Stimulated activated CD8-positive, alpha-beta memory T cell treated with anti-CD3 and anti-CD28 coated beads, Interleukin-7, amount 100 ng/mL, for 24 hours (primary cell): ENCODE results near the gene ITFG1.
"Not testable (repeated sequence)": the region's sequence is repeated elsewhere in the genome, so short reads cannot be mapped to it uniquely, and the experiment has no call there.

Experiments used
- DNase-seq: peaks from one replicate; pipeline ENCODE4 v3.0.0-alpha.2; 2020; ENCODE audit warnings: low read depth

Gene ITFG1

DNA sequence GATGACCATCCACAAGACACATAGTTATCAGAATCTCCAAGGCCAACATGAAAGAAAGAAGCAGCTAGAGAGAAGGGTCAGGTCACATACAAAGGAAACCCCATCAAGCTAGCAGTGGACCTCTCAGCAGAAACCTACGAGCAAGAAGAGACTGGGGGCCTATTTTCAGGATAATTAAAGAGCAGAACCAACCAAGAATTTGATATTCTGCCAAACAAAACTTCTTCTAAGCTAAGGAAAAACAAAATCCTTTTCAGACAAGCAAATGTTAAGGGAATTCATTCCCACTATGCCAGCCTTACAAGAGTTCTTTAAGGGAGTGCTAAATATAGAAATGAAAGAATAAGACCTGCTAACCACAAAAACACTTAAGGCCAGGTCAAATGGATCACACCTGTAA is 47.8 kb downstream of the ITFG1 start:
- no peak for DNase-seq

DNA sequence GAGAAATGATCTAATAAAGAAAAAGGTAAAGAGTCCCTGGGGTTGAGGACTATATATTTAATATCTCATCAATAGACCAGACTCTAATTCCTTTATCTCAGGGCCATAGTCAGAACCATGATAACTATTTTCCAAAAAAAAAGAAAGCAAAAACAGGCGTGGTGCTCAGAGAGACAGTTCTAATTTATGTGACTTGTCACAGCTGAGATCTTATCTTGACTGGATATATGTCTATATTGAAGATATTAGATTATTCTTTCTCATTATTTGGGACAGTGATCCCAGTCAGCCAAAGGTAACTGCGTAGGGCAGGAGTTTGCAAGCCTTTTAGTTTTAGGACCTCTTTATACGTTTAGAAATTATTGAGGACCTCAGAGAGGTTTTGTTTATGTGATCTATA is 52.4 kb downstream of the ITFG1 start:
- DNase-seq = no peak

DNA sequence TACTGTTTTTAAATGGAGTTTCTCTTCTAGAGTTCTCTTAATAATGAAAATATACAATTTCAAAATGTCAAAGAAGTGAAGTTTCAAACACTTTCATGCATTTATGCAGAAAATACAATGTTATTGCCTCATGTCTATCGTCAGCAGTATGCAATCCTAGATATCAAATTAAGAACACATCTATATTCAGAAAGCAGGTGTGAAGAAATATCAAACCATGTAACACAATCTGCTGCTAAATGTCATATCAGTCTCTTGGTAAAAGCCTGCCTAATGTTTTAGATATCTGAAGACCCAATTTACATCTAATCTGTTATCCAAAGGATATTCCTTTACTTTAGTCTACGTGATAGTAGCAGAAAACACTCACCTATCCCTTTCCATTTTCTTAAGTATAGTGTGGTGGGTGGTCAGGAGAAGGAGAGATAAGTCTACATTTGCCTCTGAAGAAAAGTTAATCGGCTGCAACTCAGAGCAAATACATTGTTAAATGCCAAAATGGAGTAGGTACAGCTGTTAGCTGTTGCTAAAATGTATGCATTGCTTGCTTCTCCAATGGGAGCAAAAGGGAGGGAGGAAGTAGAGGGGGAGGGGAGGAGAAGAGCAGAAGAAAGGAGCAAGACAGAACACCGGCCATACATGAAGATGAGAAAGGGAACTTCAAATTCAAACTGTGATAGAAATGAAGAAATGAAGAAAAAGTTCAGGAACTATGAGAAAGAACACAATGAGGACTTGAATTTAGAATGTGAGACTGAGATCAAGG is 64.9 kb downstream of the ITFG1 start:
- no peak for DNase-seq

- no peak for DNase-seq
Measured at GRCh38 chr16:47392081-47392480, 68.8 kb downstream of the ITFG1 start.

- DNase-seq = no peak
Measured at GRCh38 chr16:47388705-47389104, 72.2 kb downstream of the ITFG1 start.

DNA sequence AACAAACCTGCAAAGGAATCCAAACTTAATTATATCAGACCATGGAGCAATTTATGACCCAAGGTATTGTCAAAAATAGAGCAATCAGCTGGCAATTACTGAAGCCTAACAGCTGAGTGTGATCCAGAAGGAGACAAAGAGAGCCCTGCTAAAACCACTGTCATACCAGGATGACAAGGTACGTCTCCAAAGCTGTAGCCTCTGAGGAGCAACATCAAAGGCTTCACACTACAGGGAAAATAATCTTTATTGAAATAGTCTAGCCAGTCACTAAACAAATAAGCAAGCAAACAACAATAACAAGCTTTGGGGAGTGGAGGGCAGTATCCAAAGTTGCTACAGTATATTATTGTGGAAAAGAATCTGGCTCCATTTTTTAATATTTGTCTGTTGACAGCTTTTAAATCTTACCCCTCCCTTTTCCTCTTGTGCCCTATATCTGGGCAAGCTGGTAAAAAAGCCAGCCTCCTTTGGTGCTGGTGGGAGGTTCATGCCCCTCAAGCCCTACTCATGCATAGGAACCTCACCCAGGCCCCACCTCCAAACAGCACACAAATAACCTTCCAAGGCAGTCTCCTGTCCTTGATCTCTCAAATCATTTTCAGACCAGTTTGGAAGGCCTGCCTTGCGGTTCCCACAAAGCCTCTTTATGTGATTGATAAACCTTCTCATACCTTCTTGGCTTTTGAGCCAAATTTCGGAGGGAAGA is 73.7 kb downstream of the ITFG1 start:
- no peak for DNase-seq

- no peak for DNase-seq
Measured at GRCh38 chr16:47386201-47386718, 74.6 kb downstream of the ITFG1 start.

DNA sequence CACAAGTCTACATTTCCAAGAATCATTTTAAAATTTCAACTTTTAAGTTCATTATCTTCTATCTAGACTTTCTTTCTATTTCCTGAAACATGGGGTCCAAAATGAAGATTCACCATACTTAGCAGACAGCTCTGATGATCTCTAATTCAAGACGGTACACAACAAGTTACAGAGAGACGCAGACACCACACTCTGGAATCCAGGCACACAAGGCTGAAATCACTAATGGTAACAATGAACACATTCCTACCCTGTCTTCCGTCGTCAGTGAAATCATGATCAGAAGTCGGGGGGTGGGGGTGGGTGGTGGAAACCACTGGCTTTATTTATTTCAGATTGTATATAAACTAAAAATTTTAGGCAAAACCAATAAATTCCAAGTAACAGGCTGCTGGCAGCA is 78.5 kb downstream of the ITFG1 start:
- DNase-seq = no peak

- DNase-seq = no peak
Measured at GRCh38 chr16:47377154-47377553, 83.7 kb downstream of the ITFG1 start.

GRCh38 chr16:47375423-47375822 is 85.4 kb downstream of the ITFG1 start:
- no peak for DNase-seq

DNA sequence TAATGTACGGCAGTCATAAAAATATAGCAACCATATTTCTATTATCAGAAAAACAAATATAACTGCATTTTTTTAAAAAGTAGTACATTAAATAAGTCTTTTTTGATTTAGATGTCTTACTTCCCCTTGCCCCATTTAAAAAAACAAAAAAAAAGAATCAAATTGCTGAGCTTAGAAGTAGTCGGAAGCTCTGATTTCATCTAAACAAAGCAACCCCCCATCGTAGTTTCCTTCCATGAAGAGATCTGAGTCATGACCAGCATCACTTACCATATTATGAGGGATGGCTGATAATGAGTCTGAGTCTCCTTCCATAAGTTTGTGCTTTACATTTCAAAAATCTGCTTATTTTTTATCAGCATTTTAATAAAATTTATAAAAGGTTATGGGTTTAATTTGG is 86.2 kb downstream of the ITFG1 start:
- no peak for DNase-seq

- DNase-seq = no peak
Measured at GRCh38 chr16:47371271-47372014, 89.4 kb downstream of the ITFG1 start.

GRCh38 chr16:47370536-47370935 is 90.3 kb downstream of the ITFG1 start:
- DNase-seq = no peak

DNA sequence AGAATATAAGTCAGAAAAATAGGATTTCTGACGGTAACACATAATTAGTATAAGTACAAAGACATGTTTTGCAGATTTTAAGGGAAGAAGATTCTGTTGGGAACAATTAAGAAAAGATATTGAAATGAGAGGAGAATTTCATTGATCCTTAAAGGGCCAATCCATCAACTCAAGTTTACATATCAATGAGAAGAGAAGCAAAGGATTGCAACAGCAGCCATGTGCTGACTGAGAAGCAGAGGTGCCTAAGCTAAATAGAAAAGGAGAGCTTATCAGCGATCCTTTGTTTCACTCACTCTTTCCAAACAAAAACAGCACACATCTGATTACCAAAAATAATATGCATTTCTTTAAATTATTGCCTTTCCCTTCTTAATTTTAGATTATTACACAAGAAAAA is 94.6 kb downstream of the ITFG1 start:
- DNase-seq = no peak

DNA sequence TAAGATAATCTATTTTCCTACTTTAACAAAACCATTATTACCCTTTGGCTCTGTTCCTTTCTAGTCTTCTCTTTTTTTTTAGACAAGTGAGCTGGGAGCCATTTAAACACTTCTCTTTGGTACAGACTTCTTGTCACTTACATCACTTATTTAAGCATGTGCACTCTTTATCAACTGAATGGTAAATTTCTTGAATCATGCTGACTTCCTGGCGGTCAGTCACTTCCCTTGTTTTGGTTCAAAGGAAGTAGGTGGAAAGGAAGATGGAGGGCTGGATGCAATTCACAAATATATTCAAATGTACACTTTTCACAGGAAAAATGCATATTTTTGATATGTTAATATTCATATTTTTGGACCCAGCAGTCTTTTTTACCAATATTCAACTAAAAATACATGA is 97.1 kb downstream of the ITFG1 start:
- DNase-seq = no peak

GRCh38 chr16:47359478-47359877 is 101.4 kb downstream of the ITFG1 start:
- DNase-seq = no peak

GRCh38 chr16:47358816-47359215 is 102.0 kb downstream of the ITFG1 start:
- no peak for DNase-seq

DNA sequence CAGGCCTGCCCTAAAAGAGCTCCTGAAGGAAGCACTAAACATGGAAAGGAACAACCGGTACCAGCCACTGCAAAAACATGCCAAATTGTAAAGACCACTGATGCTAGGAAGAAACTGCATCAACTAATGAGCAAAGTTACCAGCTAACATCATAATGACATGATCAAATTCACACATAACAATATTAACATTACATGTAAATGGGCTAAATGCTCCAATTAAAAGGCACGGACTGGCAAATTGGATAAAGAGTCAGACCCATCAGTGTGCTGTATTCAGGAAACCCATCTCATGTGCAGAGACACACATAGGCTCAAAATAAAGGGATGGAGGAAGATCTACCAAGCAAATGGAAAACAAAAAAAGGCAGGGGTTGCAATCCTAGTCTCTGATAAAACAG is 111.8 kb downstream of the ITFG1 start:
- DNase-seq = not testable (repeated sequence)

- DNase-seq = not testable (repeated sequence)
Measured at GRCh38 chr16:47347021-47347696, 113.7 kb downstream of the ITFG1 start.

DNA sequence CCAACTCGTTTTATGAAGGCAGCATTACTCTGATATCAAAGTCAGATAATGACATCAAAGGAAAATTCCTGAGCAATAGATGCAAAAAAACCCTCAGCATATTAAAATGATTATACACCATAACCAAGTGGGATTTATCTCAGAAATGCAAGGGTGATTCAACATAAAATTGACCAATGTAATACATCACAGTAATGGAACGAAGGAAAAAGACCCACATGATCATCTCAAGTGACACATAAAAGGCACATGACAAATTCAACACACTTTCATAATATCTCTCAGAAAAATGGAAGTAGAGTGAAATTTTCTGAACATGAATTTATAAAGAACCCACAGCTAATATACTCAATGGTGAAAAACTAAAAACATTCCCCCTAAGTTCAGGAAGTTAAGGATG is 118.8 kb downstream of the ITFG1 start:
- no peak for DNase-seq

DNA sequence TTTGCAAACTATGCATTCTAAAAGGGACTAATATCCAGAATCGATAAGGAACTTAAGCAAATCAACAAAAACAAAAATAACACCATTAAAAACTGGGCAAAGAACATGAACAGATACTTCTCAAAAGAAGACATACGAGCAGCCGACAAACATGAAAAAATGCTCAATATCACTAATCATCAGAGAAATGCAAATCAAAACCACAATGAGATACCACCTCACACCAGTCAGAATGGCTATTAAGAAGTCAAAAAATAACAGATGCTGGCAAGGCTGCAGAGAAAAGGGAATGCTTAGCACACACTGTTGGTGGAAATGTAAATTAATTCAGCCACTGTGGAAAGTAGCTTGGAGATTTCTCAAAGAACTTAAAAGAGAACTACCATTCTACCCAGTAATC is 130.3 kb downstream of the ITFG1 start:
- DNase-seq = not testable (repeated sequence)

DNA sequence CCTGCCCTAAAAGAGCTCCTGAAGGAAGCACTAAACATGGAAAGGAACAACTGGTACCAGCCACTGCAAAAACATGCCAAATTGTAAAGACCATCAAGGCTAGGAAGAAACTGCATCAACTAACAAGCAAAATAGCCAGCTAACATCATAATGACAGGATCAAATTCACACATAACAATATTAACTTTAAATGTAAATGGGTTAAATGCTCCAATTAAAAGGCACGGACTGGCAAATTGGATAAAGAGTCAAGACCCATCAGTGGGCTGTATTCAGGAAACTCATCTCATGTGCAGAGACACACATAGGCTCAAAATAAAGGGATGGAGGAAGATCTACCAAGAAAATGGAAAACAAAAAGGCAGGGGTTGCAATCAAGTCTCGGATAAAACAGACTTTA is 136.6 kb downstream of the ITFG1 start:
- DNase-seq = not testable (repeated sequence)
